ENCODE data around the gene TCF7. TPM values are rescaled to one million over a fixed set of nuclear protein-coding genes. Genes with fewer than 3 reads are reported as not detected.

TCF7 gene
- polyA plus RNA-seq, 1 experiment, result 0.78 TPM

DNA sequence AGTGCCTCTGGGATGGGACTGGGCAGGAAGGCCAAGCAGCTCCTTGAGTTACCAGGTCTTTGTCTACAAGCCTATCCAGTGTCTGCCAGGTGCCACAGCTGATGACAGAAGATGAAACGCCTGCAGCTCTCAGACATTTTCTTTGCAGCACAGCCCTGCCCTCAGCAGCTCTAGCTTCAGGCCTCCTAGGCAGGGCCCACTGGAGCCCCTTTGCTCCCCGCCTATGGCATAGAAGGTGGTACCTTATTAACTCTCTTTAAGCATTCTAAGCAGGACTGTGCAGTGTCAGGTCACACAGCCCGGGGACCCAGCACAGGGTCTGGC is 63.6 kb downstream of the TCF7 start:
- no peaks in the 10 kb centered on the region for H3K36me3 ChIP-seq (ENCODE audit: control insufficient read depth, insufficient read depth, low read length)
- DNase-seq (ENCODE audit: low read depth), result no peak
- H3K27me3 ChIP-seq (ENCODE audit: control insufficient read depth, insufficient read depth, low read length), result no peaks in the 10 kb centered on the region
- no peak for TF ChIP-seq CTCF (IDR thresholded peaks at IDR 0.05; ENCODE audit: insufficient read depth, low read depth, low read length)
- ChIA-PET CTCF (interaction anchor here (0.7 to 3.4 kb wide), 5 partner anchors 10 to 400 kb away, joined by 3 to 10 read pairs (median 5); no protein-coding TSS in a partner anchor), POLR2A (no interaction called here)
- no peak overlapping the region for H3K4me3 ChIP-seq (ENCODE audit: low read depth, low read length)

GRCh38 chr5:134183481-134183880 is 69.0 kb downstream of the TCF7 start:
- no peak for TF ChIP-seq CTCF (IDR thresholded peaks at IDR 0.05; ENCODE audit: insufficient read depth, low read depth, low read length)
- H3K27me3 ChIP-seq (ENCODE audit: control insufficient read depth, insufficient read depth, low read length), result no peaks in the 10 kb centered on the region
- POLR2A ChIA-PET, result no interaction called here
- no peaks in the 10 kb centered on the region for H3K36me3 ChIP-seq (ENCODE audit: control insufficient read depth, insufficient read depth, low read length)
- no peak for DNase-seq (ENCODE audit: low read depth)
- no peak overlapping the region for H3K4me3 ChIP-seq (ENCODE audit: low read depth, low read length)
- CTCF ChIA-PET, result interaction anchor here (0.7 to 13.5 kb wide), 14 partner anchors 11 to 396 kb away, joined by 3 to 277 read pairs (median 5); partner anchors contain the start of gene PPP2CA

GRCh38 chr5:134184155-134185135 is 70.0 kb downstream of the TCF7 start:
- DNase-seq (ENCODE audit: low read depth), result no peak
- Histone ChIP-seq H3K36me3 (ENCODE audit: control insufficient read depth, insufficient read depth, low read length) (no peaks in the 10 kb centered on the region), H3K4me3 (ENCODE audit: low read depth, low read length) (no peak overlapping the region), H3K27me3 (ENCODE audit: control insufficient read depth, insufficient read depth, low read length) (no peaks in the 10 kb centered on the region)
- ChIA-PET CTCF (interaction anchor here (0.6 to 13.5 kb wide), 24 partner anchors 8 to 1715 kb away, joined by 3 to 277 read pairs (median 4); partner anchors contain the start of gene PPP2CA), POLR2A (interaction anchor here (0.6 kb wide), 1 partner anchor 8 kb away, joined by 3 read pairs; the partner anchor contains the start of gene SKP1)
- TF ChIP-seq CTCF (IDR thresholded peaks at IDR 0.05; ENCODE audit: insufficient read depth, low read depth, low read length), result peak; percentile 96

DNA sequence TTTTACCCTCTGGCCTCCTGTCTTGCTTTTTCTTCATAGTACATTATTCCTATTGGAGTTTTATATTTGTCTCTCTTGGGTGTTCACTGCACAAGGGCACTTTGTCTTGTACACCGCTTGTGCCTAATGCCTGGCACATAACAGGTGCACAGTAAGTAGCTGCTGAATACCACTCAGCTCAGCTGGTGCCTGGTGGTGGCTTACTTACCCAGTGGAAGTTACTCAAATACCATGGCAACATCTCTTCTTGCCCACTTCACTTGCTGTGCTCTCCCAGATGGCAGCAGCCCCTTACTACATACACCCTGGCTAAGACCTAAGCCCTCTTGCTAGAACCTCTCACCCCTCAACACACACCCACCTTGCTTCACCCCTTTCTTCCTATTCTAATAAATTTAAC is 73.6 kb downstream of the TCF7 start:
- ChIA-PET CTCF (interaction anchor here (1.0 to 13.5 kb wide), 6 partner anchors 11 to 399 kb away, joined by 3 to 277 read pairs (median 5); partner anchors contain the start of gene SKP1), POLR2A (no interaction called here)
- no peaks in the 10 kb centered on the region for H3K36me3 ChIP-seq (ENCODE audit: control insufficient read depth, insufficient read depth, low read length)
- no peak for DNase-seq (ENCODE audit: low read depth)
- TF ChIP-seq CTCF (IDR thresholded peaks at IDR 0.05; ENCODE audit: insufficient read depth, low read depth, low read length), result no peak
- no peak overlapping the region for H3K4me3 ChIP-seq (ENCODE audit: low read depth, low read length)
- no peaks in the 10 kb centered on the region for H3K27me3 ChIP-seq (ENCODE audit: control insufficient read depth, insufficient read depth, low read length)

- Histone ChIP-seq H3K4me3 (ENCODE audit: low read depth, low read length) (no peak overlapping the region), H3K36me3 (ENCODE audit: control insufficient read depth, insufficient read depth, low read length) (no peaks in the 10 kb centered on the region), H3K27me3 (ENCODE audit: control insufficient read depth, insufficient read depth, low read length) (no peaks in the 10 kb centered on the region)
- DNase-seq (ENCODE audit: low read depth), result no peak
- ChIA-PET POLR2A (no interaction called here), CTCF (interaction anchor here (1.4 to 13.5 kb wide), 3 partner anchors 13 to 398 kb away, joined by 3 to 277 read pairs (median 5); no protein-coding TSS in a partner anchor)
- TF ChIP-seq CTCF (IDR thresholded peaks at IDR 0.05; ENCODE audit: insufficient read depth, low read depth, low read length), result no peak
Observed at GRCh38 chr5:134189031-134189430, 74.5 kb downstream of the TCF7 start.

Data from BJ (cell line).